GM19324 (cell line): Measurements from ENCODE around the gene PYGO2.
A peak's percentile ranks its signal among the peaks of the same experiment; 100 is the strongest.
"Not testable (repeated sequence)": the region's sequence is repeated elsewhere in the genome, so short reads cannot be mapped to it uniquely, and the experiment has no call there.

Source experiments
- ATAC-seq: cut with Tn5 transposase; IDR thresholded peaks from one replicate; pipeline ENCODE4 v1.9.1; 2021; ENCODE audit warnings: mild to moderate bottlenecking, moderate library complexity; ENCODE audit not compliant: unreplicated experiment, low FRiP score

The PYGO2 gene

DNA sequence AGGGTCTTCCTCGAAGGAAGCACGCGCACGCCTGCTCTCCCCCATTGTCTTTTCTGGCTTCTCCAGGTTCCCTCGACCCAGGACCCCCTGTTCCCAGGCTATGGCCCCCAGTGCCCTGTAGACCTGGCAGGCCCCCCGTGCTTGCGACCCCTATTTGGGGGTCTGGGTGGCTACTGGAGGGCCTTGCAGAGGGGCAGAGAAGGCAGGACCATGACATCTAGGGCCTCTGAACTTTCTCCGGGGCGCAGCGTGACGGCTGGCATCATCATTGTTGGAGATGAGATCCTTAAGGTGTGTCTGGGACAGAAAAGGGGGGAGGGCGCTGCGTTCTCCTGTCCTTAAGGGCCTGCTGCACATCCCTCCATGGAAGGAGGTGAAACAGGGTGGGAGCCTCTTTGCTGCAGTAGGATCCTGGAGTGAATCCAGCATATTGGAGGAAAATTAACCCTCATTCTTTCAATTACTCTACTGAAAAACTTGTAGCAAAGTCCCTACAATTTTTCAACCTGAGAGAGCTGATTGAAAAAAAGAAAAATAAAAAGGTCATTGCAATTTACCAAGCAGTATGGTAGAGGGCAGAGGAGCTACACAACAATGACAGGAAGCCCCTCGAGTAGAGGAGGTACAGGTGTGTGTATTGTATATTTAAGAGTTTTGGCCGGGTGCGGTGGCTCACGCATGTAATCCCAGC, 22.3 kb upstream of the PYGO2 start:
- ATAC-seq, result no peak

DNA sequence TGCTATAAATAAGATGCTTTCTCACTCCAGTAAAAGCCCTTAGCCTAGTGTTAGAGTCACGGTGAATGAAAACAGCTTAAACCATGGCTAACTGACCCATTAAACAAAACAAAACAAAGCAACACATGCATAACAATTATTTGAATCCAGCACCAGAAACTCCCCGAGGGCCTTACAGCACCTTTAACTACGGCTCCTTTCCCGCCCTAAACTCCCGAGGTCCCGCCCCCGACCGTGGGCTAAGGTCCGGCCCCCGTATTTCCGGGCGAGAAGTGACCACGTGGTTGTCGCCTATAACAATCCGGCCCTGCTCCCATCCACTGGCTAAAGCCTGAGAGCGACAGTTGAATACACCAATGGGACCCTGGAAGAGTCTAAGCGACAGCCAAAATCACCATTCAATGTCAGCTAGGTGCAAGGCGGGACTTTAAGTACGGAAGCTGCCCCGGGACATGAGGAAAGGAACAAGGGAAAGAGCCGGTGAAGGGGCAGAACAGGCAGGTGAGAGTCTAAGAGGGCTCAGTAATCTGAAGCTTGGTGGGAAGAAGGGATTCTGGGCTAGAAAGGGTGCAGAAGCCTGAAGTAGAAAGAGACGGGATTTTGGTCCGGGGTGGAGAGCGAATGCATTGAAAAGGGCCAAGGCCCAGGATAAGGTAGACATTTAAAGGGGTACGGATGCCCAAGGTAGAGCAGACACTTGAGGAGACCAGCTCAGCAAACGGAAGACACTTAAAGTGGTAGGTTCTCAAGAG, 21.5 kb upstream of the PYGO2 start, which contains the start of gene FLAD1:
Gene FLAD1, plus strand, starts transcription at position 448 of the 752 bp plus-strand sequence. CDS start 351 bp downstream, outside the sequence.
- ATAC-seq, result peak; percentile 97

DNA sequence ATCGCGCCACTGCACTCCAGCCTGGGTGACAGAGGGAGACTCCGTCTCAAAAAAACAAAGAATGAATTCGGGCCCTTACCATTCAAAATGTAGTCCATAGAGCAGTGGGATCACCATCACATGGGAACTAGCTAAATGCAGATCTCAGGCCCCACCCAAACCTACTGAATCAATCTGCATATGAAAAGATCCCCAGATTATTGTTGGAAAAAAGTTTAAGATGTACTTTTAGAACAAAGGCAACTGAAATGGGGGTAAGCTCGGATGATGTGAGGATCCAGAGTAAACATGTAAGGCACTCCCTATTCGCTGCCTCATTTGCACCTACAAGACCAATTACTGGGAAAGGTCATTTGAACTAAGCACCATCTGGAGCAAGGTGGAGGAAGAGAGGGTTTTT, 20.8 kb upstream of the PYGO2 start:
- ATAC-seq, result no peak

DNA sequence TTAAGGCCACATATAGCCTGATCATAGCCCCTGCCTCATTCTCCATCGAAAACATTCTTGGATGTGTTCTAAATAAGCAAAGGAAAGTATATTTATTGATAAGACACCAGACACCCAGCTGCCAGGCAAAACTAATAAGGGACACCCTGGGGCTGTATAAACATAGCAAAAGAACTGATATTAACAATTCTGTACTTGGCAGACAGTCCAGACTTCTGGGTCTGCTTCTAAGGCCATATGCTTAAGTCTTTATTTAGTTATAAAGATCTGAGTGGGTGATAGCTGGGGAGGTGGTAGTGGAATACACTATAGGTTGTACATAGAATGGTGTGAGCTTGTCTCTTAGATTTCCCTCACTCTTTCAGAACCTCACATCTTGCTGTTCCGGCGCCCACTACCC, 16.8 kb upstream of the PYGO2 start:
- ATAC-seq, result no peak

DNA sequence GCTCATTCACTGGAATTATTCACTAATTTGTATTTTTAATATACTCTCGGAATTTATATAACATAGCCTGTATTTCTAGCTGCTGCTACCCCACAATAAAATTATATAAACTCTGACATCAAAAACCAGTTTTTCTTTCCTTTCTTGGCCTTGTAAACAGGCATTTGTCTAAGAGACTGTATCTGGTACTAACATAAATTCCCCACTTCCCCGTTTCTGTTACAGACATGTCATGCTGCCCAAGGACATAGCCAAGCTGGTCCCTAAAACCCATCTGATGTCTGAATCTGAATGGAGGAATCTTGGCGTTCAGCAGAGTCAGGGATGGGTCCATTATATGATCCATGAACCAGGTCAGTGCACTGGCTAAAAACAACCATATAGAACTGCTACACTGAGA, 16.2 kb upstream of the PYGO2 start:
- not testable (repeated sequence) for ATAC-seq

DNA sequence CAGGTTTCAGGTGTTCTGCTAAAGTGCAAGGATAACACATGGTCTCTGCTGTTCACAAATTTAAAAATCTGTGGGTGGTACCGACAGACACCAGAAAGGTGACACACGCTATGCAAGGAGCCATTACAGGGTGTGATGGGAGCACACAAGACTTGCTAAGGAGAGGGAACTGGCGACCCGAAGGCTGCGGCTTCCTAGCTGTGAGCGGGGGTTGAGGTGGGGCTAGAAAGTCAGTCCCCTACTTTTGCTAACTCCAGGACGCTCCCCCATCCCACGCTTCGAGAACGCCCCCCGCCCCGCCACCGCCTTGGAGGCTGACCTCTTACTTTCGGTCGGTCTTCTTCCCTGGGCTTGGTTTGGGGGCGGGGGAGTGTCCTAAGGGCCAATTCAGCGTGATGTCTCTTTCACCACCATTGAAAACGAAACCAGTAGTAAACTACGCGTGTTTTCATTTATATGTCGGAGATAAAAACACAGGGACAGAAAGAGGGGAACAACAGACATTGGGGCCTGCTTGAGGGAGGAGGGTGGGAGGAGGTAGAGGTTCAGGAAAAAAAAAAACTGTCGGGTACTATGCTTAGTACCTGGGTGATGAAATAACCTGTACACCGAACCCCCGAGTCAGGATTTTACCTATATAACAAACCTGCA, 14.0 kb upstream of the PYGO2 start:
- ATAC-seq, result no peak

GRCh38 chr1:154974808-154975408, 13.3 kb upstream of the PYGO2 start:
- ATAC-seq, result peak; percentile 61

DNA sequence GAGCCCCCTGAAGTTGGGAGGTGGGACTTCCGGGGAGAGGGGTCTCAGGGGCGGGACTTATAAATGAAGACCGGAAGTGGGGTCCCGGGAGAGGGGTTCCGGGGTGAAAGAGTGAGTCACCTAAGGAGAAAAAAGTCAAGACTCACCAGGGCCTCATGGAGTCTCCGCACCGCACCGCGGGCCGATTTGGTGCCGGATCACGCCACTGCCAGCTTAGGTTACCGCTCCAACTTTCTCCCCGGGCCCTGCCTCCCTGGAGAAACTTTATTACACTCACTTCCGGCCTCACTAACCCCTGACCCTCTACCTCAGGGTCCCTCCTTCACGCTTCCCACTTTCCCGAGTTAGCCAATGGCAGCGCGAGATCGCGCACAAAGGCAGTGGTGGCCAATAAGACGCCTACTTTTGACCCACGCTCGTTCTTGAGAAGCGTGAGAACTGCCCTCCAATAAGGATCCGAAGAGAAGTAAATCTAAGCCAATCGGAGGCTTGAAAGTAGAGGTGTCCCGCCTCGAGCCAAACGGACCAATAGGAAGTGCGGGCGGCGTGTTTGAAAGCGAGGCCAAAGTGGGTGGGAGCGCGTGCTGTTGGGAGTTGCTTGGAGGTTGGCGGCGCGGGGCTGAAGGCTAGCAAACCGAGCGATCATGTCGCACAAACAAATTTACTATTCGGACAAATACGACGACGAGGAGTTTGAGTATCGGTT, 12.7 kb upstream of the PYGO2 start, which contains the start of gene CKS1B:
Gene CKS1B, plus strand, starts transcription at position 580 of the 706 bp plus-strand sequence. Its CDS starts 65 bp downstream, at position 645.
- peak; percentile 82 for ATAC-seq

- ATAC-seq, result no peak
These were observed 11.9 kb upstream of the PYGO2 start for GRCh38 chr1:154973344-154974101.

DNA sequence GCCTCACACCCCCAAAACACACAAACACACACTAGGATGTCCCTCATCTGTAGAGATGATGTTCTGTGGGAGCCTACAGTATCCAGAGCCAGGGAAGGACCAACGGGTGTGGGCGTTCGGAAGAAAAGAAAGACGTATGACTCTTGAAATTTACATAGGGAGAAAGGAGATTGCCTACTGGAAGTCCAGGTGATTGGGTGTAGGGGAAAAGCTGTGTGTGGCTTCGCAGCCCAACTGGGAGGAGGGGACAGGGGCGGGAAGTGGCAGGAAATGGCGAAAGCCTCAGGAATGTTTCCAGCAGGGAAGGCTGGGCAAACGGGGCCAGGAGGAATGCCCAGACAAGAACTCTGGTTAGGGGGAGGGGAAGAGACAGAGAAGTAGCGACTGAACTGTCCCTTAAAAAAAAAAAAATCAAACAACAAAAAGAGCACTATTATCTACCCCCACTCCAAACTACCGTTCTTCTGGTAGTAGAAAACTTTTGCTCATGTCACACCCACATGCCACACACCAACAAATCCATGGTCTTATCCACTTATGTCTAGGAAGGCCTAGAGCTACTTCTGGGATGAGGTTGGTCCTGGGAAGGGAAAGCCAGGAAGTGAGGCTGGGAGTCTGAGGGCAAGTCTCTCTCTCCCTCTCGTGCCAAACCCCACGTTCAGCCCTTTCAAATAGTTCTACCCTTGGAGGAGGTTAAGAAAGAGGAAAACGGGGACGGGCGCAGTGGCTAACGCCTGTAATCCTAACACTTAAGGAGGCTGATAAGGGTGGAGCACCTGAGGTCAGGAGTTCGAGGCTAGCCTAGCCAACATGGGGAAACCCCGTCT, 11.1 kb upstream of the PYGO2 start:
- ATAC-seq, result no peak

GRCh38 chr1:154972213-154972516, 10.6 kb upstream of the PYGO2 start:
- no peak for ATAC-seq

DNA sequence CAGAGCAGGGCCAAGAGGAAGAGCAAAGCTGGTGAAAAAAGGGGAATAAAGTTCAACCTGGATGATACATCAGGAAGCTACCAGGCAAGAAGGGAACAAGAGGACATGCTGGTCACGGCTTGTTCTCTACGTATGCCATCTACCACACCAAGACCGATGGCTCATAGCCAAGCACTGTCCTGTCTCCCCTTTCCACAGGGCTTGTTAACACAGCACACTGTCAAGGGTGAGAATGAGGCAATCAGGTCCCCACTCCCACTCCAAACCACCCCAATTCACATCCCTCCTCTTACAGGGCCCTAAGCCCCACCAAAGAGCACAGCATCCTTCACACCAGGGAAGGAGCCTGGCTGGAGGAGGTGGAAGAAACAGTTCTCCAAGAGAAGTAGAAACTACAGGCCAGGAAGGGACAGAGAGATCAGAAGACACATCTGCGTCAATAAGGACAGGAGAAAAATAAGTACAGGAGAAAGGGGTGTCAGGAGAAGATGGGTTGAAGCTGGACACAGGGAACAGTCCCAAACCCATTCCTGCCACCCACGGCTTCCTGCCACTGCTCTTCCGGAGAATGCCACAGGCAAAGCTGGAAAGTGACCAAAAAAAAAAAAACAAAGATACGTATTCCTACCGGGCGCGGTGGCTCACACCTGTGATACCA, 9.9 kb upstream of the PYGO2 start:
- no peak for ATAC-seq

DNA sequence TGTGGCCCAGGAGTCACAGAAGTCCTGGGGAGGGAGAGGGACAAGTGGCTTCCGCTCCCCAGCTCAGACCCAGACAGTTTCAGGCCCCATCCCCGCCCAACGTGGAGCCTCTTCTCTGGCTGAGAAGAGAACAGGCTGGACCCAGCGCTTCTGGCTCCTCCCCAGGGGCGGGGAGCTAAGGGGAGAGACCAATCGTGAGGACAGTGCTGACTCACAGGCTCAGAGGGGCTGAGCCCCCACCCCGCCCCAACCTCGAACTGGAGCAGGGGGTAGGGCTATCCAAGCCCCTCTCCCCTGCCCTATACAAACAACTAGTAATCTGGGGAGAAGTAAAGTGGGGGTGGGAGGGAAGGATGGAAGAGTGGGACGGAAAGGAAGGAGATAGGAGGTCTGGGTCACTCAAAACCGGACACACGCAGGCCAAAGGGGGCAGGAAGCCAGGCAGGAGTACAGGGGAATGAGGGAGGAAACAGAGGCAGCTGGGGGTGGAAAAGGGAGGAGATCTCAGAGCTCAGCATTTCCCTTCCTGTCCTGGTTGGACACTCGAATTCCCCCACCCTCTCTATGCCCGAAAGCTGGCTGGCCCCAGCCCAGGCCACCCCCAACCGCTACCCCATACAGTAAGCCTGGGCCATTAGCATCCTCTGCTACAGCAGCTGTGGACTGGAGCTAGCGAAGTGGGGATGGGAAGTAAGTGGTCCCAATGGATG, 9.2 kb upstream of the PYGO2 start, which contains the start of gene SHC1:
Gene SHC1, minus strand, starts transcription at position 117 of the 710 bp plus-strand sequence. CDS start 221 bp downstream, outside the sequence.
- no peak for ATAC-seq

- ATAC-seq, result no peak
These were observed 8.4 kb upstream of the PYGO2 start for GRCh38 chr1:154969860-154970452.

GRCh38 chr1:154969246-154969645, 7.7 kb upstream of the PYGO2 start:
- ATAC-seq, result no peak

DNA sequence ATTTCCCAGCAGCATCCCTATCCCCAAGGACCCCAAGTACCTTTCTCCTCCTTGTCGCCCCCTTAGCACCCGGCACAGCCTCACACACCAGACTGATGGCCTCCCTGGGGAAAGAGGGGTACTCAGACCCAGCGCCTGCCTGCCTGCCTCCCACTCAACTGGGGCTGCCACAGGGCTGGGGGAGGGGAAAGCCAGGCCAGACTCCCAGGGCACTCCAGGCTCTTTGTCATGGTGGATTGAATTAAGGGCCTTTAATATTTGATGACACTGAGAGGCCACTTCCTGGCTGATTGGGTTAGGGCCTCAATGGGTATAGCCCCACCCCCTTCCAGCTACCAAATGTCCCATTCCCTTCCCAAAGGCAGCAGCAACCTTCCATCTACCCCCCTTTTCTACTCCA, 7.1 kb upstream of the PYGO2 start:
- no peak for ATAC-seq

DNA sequence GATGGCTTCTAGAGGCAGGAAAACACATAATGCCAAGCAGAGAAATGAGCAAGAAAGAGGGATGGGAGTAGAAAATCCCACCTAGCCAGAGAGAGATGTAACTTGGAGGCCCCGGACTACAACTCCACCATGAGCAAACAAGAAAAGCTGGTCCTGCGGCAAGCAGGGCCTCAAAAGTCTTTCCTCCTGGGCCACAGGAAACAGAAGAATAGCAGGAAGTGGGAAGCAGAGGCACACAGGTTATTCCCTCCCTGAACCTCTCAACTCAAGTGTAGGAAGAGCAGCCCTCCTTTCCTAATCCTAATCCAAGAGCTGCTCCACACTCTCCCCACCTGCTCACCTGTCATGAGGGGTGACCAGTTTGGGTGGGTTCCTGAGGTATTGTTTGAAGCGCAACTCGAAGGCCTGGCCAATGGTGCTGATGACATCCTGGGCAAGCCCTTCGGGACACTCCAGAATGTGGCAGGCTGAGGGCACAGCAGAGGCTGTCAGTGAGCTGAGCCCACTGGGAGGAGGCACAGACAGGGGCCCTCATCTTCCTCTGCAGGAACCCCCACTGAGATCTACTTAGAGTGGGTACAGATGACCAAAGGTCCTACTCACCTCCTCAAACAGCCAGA, 5.9 kb upstream of the PYGO2 start:
- ATAC-seq, result no peak
